Colonic mucosa (tissue), 4 donors: Measurements from ENCODE around the gene FBLN7. TPM values are rescaled to one million over a fixed set of nuclear protein-coding genes. Genes with fewer than 3 reads are reported as not detected.

Source experiments
- DNase-seq: peaks from one replicate; pipeline ENCODE4 v3.0.0-alpha.2; 2020
- H3K27ac ChIP-seq: fragments of 200-600 bp; one replicate; pipeline ENCODE4 v1.8.0; 2021
- H3K27me3 ChIP-seq: fragments of 200-600 bp; one replicate; pipeline ENCODE4 v1.8.0; 2021
- H3K36me3 ChIP-seq: fragments of 200-600 bp; one replicate; pipeline ENCODE4 v1.8.0; 2021
- H3K4me1 ChIP-seq: fragments of 200-600 bp; one replicate; pipeline ENCODE4 v1.8.0; 2021; ENCODE audit warnings: mild to moderate bottlenecking
- H3K4me3 ChIP-seq: fragments of 200-600 bp; one replicate; pipeline ENCODE4 v1.8.0; 2021
- H3K9ac ChIP-seq, 2 donors: one replicate each; pipeline ENCODE4 v1.7.0; 2013; ENCODE audit warnings: control low read depth in 2 of 2, low read depth in 2 of 2, low read length in 2 of 2
- H3K9me3 ChIP-seq: fragments of 200-600 bp; one replicate; pipeline ENCODE4 v1.8.0; 2021
- CTCF ChIP-seq: fragments of 200-600 bp; IDR thresholded peaks from one replicate; pipeline ENCODE4 v1.8.0; 2022; ENCODE audit warnings: antibody characterized with exemption, mild to moderate bottlenecking
- intact Hi-C: fragments of 100-400 bp; cut with DNase I; formaldehyde crosslinking; loops from one replicate; pipeline ENCODE4 v1.14.1; 2022
- total RNA-seq, 2 donors: library from RNA; stranded (reverse); fragmentation: NEBNext Ultra II Directional in 1 of 2; extraction: Animal tissue kit (Norgen Biotek cat#: 25700) in 1 of 2; gene quantifications; one replicate each; pipeline ENCODE4 v1.2.1, GENCODE V29; 2021
- donor health status: healthy.
- donor health status: DM: no; HTN: no; CAD: no.
- donor health status: DM: no; HTN: no; CAD: no.

FBLN7 gene
- total RNA-seq, 2 donors from 2014 or later: 0.10 to 0.66 TPM

- H3K4me3 ChIP-seq: no peak overlapping the region
- H3K27me3 ChIP-seq: no peaks in the 10 kb centered on the region
- no peaks in the 10 kb centered on the region for H3K36me3 ChIP-seq
- intact Hi-C loops: no loop called here
- H3K9me3 ChIP-seq: no peaks in the 10 kb centered on the region
- no peaks in the 10 kb centered on the region for H3K4me1 ChIP-seq
- no peak overlapping the region for H3K9ac ChIP-seq
- DNase-seq: no peak
- TF ChIP-seq CTCF: no peak
- H3K27ac ChIP-seq: no peak overlapping the region
Observed at GRCh38 chr2:112155331-112156151, 17.4 kb downstream of the FBLN7 start.

- intact Hi-C loops: no loop called here
- H3K4me3 ChIP-seq: no peak overlapping the region
- H3K36me3 ChIP-seq: no peaks in the 10 kb centered on the region
- H3K9ac ChIP-seq: no peak overlapping the region
- DNase-seq: no peak
- no peaks in the 10 kb centered on the region for H3K27me3 ChIP-seq
- TF ChIP-seq CTCF: no peak
- H3K4me1 ChIP-seq: no peaks in the 10 kb centered on the region
- H3K27ac ChIP-seq: no peak overlapping the region
- no peaks in the 10 kb centered on the region for H3K9me3 ChIP-seq
Observed at GRCh38 chr2:112156152-112156986, 18.2 kb downstream of the FBLN7 start.

GRCh38 chr2:112157472-112157871 is 19.3 kb downstream of the FBLN7 start:
- intact Hi-C loops: no loop called here

GRCh38 chr2:112159454-112159921 is 21.3 kb downstream of the FBLN7 start:
- TF ChIP-seq CTCF: no peak
- H3K27ac ChIP-seq: no peak overlapping the region
- intact Hi-C loops: no loop called here
- no peaks in the 10 kb centered on the region for H3K27me3 ChIP-seq
- no peak overlapping the region for H3K4me3 ChIP-seq
- no peaks in the 10 kb centered on the region for H3K9me3 ChIP-seq
- DNase-seq: no peak
- H3K4me1 ChIP-seq: no peaks in the 10 kb centered on the region
- H3K9ac ChIP-seq: no peak overlapping the region
- H3K36me3 ChIP-seq: no peaks in the 10 kb centered on the region

More at GRCh38 chr2:112157472-112157871, 19.3 kb downstream of the FBLN7 start:
- Histone ChIP-seq H3K27me3 (no peaks in the 10 kb centered on the region), H3K4me1 (no peaks in the 10 kb centered on the region), H3K9ac (no peak overlapping the region), H3K36me3 (no peaks in the 10 kb centered on the region), H3K27ac (no peak overlapping the region), H3K4me3 (no peak overlapping the region), H3K9me3 (no peaks in the 10 kb centered on the region)
- TF ChIP-seq CTCF: no peak
- DNase-seq: no peak

- TF ChIP-seq CTCF: no peak
- no peak for DNase-seq
Observed at GRCh38 chr2:112160283-112161250, 22.4 kb downstream of the FBLN7 start.

More at GRCh38 chr2:112160283-112161250, 22.4 kb downstream of the FBLN7 start:
- intact Hi-C loops: no loop called here
- Histone ChIP-seq H3K9ac (no peak overlapping the region), H3K27ac (no peak overlapping the region), H3K4me3 (no peak overlapping the region), H3K9me3 (no peaks in the 10 kb centered on the region), H3K4me1 (no peaks in the 10 kb centered on the region), H3K27me3 (no peaks in the 10 kb centered on the region), H3K36me3 (no peaks in the 10 kb centered on the region)
